HEK293 (cell line): ENCODE measurements around the gene CRIM1.

Experiments used
- BCL11B ChIP-seq: fragments of 450-650 bp; formaldehyde crosslinking; IDR thresholded peaks from 2 replicates; pipeline ENCODE4 v1.5.1; 2016; ENCODE audit warnings: low read depth, missing biosample characterization, missing genetic modification characterization
- MEIS1 ChIP-seq: sonication (generic); formaldehyde crosslinking; IDR thresholded peaks from 2 replicates; pipeline ENCODE4 v1.8.1; 2022; ENCODE audit warnings: missing genetic modification reagents, mild to moderate bottlenecking, borderline replicate concordance
- MZF1 ChIP-seq: fragments of 450-650 bp; formaldehyde crosslinking; IDR thresholded peaks from 2 replicates; pipeline ENCODE4 v1.5.1; 2017; ENCODE audit warnings: missing biosample characterization, missing genetic modification characterization, borderline replicate concordance
- ZNF24 ChIP-seq: fragments of 450-650 bp; formaldehyde crosslinking; IDR thresholded peaks from 2 replicates; pipeline ENCODE4 v1.5.1; 2016; ENCODE audit warnings: missing biosample characterization, missing genetic modification characterization
- ZNF423 ChIP-seq: fragments of 450-650 bp; formaldehyde crosslinking; IDR thresholded peaks from 2 replicates; pipeline ENCODE4 v1.5.1; 2016; ENCODE audit warnings: missing biosample characterization, missing genetic modification characterization
- ZNF510 ChIP-seq: fragments of 450-650 bp; formaldehyde crosslinking; IDR thresholded peaks from 2 replicates; pipeline ENCODE4 v1.5.1; 2018; ENCODE audit warnings: mild to moderate bottlenecking, missing genetic modification characterization, missing biosample characterization; ENCODE audit not compliant: insufficient replicate concordance
- ZNF785 ChIP-seq: fragments of 450-650 bp; formaldehyde crosslinking; IDR thresholded peaks from 2 replicates; pipeline ENCODE4 v1.5.1; 2016; ENCODE audit warnings: missing biosample characterization, missing genetic modification characterization
- TF ChIP-seq, protein P1 (sequence below): fragments of 450-650 bp; formaldehyde crosslinking; IDR thresholded peaks from 2 replicates; pipeline ENCODE4 v1.5.1; 2016; ENCODE audit warnings: missing biosample characterization, missing genetic modification characterization, low read depth
- TF ChIP-seq, protein P2 (sequence below): fragments of 450-650 bp; formaldehyde crosslinking; IDR thresholded peaks from 2 replicates; pipeline ENCODE4 v1.5.1; 2016; ENCODE audit warnings: missing biosample characterization, missing genetic modification characterization
- TF ChIP-seq, protein P3 (sequence below): fragments of 450-650 bp; formaldehyde crosslinking; IDR thresholded peaks from 2 replicates; pipeline ENCODE4 v1.5.1; 2016; ENCODE audit warnings: missing biosample characterization, missing genetic modification characterization
- TF ChIP-seq, protein P4 (sequence below): fragments of 450-650 bp; formaldehyde crosslinking; IDR thresholded peaks from 2 replicates; pipeline ENCODE4 v1.5.1; 2016; ENCODE audit warnings: missing biosample characterization, missing genetic modification characterization

GRCh38 chr2:36392571-36393255 lies 37.1 kb downstream of the CRIM1 start:
- TF ChIP-seq, protein P1, sequence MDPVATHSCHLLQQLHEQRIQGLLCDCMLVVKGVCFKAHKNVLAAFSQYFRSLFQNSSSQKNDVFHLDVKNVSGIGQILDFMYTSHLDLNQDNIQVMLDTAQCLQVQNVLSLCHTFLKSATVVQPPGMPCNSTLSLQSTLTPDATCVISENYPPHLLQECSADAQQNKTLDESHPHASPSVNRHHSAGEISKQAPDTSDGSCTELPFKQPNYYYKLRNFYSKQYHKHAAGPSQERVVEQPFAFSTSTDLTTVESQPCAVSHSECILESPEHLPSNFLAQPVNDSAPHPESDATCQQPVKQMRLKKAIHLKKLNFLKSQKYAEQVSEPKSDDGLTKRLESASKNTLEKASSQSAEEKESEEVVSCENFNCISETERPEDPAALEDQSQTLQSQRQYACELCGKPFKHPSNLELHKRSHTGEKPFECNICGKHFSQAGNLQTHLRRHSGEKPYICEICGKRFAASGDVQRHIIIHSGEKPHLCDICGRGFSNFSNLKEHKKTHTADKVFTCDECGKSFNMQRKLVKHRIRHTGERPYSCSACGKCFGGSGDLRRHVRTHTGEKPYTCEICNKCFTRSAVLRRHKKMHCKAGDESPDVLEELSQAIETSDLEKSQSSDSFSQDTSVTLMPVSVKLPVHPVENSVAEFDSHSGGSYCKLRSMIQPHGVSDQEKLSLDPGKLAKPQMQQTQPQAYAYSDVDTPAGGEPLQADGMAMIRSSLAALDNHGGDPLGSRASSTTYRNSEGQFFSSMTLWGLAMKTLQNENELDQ (tag by site-specific recombination): no peak
- TF ChIP-seq ZNF423 (tag by site-specific recombination) (no peak), ZNF785 (tag by site-specific recombination) (no peak), ZNF24 (tag by site-specific recombination) (no peak), MEIS1 (no peak), MZF1 (tag by site-specific recombination) (no peak), BCL11B (no peak), ZNF510 (no peak)
- TF ChIP-seq, protein P2, sequence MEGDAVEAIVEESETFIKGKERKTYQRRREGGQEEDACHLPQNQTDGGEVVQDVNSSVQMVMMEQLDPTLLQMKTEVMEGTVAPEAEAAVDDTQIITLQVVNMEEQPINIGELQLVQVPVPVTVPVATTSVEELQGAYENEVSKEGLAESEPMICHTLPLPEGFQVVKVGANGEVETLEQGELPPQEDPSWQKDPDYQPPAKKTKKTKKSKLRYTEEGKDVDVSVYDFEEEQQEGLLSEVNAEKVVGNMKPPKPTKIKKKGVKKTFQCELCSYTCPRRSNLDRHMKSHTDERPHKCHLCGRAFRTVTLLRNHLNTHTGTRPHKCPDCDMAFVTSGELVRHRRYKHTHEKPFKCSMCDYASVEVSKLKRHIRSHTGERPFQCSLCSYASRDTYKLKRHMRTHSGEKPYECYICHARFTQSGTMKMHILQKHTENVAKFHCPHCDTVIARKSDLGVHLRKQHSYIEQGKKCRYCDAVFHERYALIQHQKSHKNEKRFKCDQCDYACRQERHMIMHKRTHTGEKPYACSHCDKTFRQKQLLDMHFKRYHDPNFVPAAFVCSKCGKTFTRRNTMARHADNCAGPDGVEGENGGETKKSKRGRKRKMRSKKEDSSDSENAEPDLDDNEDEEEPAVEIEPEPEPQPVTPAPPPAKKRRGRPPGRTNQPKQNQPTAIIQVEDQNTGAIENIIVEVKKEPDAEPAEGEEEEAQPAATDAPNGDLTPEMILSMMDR (tag by site-specific recombination): no peak
- TF ChIP-seq, protein P3, sequence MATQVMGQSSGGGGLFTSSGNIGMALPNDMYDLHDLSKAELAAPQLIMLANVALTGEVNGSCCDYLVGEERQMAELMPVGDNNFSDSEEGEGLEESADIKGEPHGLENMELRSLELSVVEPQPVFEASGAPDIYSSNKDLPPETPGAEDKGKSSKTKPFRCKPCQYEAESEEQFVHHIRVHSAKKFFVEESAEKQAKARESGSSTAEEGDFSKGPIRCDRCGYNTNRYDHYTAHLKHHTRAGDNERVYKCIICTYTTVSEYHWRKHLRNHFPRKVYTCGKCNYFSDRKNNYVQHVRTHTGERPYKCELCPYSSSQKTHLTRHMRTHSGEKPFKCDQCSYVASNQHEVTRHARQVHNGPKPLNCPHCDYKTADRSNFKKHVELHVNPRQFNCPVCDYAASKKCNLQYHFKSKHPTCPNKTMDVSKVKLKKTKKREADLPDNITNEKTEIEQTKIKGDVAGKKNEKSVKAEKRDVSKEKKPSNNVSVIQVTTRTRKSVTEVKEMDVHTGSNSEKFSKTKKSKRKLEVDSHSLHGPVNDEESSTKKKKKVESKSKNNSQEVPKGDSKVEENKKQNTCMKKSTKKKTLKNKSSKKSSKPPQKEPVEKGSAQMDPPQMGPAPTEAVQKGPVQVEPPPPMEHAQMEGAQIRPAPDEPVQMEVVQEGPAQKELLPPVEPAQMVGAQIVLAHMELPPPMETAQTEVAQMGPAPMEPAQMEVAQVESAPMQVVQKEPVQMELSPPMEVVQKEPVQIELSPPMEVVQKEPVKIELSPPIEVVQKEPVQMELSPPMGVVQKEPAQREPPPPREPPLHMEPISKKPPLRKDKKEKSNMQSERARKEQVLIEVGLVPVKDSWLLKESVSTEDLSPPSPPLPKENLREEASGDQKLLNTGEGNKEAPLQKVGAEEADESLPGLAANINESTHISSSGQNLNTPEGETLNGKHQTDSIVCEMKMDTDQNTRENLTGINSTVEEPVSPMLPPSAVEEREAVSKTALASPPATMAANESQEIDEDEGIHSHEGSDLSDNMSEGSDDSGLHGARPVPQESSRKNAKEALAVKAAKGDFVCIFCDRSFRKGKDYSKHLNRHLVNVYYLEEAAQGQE (tag by site-specific recombination): no peak
- TF ChIP-seq, protein P4, sequence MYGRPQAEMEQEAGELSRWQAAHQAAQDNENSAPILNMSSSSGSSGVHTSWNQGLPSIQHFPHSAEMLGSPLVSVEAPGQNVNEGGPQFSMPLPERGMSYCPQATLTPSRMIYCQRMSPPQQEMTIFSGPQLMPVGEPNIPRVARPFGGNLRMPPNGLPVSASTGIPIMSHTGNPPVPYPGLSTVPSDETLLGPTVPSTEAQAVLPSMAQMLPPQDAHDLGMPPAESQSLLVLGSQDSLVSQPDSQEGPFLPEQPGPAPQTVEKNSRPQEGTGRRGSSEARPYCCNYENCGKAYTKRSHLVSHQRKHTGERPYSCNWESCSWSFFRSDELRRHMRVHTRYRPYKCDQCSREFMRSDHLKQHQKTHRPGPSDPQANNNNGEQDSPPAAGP (tag by site-specific recombination): no peak
